ENCODE measurements around the gene MAP3K13.
"Not testable (repeated sequence)": the region's sequence is repeated elsewhere in the genome, so short reads cannot be mapped to it uniquely, and the experiment has no call there.

MAP3K13 gene

DNA sequence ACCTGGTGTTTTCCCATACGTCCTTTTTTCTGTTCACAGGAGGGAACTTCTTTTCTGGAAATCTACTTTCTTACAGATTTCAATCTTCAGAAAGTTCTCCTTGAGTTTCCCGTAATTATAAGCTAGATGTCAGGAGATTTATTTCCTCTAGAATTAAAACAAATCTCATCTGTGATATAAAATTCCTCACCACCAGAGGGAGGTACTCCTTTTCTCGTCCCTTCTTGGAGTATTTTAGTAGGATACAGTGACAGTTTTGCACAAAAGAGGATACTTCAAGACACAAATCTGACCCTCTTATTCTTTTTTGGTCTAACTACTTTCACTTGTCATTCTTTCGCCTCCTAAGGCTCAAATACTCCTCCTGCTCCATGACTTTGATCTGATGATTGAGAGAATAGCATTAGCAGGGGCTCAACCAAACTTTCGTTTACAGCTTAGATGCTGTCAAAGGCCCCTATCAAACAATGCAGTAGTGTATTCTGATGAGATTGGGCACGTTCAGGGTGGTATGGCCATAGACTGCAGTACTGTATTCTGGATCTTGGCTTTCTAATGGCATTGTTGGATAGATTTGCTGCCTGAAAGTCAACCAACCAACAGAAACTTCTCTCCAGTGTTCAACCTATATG is 97.9 kb downstream of the MAP3K13 start:
- DNase-seq: no peak

DNA sequence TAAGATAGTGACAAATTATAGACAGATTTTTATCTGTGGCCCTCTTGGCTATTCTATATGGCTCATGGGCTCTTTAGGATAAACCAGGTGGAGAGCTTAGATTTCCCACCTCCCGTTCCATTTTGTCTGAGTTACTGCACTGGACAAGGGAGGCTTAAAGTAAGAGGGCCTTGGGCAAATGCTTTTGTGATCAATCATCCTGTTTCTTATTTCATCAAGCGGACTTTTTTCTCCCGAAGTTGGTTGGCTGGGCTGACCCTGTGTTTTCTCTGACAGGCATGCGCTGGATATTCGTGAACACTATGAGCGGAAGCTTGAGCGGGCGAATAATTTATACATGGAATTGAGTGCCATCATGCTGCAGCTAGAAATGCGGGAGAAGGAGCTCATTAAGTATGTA is 102.5 kb downstream of the MAP3K13 start:
- DNase-seq: no peak

DNA sequence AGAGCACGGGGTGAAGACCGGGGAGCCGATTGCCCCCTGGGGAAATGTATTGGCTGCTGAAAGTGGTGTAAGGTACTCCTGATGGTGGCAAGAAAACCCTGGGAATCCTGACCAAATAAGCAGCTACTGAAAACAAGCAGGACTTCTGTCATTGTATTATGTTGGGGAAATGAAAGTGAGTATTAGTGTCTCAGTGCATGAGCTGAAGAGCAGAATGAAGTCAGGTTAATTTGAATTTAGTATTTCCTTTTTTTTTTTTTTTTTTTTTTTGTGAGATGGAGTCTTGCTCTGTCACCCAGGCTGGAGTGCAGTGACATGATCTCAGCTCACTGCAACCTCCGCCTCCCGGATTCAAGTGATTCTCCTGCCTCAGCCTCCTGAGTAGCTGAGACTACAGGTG is 103.2 kb downstream of the MAP3K13 start:
- DNase-seq: not testable (repeated sequence)

DNA sequence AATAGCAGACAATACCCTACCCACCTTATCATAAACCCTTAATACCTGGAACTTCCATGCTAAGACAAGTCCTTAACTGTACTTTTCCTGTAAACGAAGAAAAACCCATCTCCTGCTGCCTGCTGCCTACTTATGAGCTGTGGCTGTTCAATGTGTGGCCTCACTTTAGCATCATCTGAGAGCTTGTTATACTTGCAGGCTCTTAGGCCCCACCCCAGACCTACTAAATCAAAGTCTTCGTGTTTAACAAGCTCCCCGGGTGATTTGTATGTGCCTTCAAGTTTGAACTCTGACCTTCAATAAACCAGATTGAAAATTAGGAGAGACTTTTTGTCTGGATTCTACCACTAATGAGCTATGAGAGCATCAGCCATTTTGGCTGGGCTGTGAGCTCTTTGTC is 106.6 kb downstream of the MAP3K13 start:
- DNase-seq: no peak

- no peak for DNase-seq
Observed at GRCh38 chr3:185470323-185470722, 107.4 kb downstream of the MAP3K13 start.

DNA sequence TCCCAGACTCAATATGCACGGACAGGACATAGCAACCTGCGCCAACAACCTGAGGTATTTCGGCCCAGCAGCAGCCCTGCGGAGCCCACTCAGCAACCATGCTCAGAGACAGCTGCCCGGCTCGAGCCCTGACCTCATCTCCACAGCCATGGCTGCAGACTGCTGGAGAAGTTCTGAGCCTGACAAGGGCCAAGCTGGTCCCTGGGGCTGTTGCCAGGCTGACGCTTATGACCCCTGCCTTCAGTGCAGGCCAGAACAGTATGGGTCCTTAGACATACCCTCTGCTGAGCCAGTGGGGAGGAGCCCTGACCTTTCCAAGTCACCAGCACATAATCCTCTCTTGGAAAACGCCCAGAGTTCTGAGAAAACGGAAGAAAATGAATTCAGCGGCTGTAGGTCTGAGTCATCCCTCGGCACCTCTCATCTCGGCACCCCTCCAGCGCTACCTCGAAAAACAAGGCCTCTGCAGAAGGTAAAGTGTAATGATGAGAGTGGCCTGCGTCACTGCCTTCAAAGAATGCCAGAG is 110.4 kb downstream of the MAP3K13 start:
- no peak for DNase-seq

GRCh38 chr3:185474922-185475321 is 112.0 kb downstream of the MAP3K13 start:
- not testable (repeated sequence) for DNase-seq

- no peak for DNase-seq
Observed at GRCh38 chr3:185477316-185477715, 114.4 kb downstream of the MAP3K13 start.

- DNase-seq: no peak
Observed at GRCh38 chr3:185479373-185479945, 116.5 kb downstream of the MAP3K13 start.

- DNase-seq: no peak
Observed at GRCh38 chr3:185484296-185484695, 121.4 kb downstream of the MAP3K13 start.

- DNase-seq: no peak
Observed at GRCh38 chr3:185486394-185486793, 123.5 kb downstream of the MAP3K13 start.

- DNase-seq: no peak
Observed at GRCh38 chr3:185488465-185488864, 125.5 kb downstream of the MAP3K13 start.

DNA sequence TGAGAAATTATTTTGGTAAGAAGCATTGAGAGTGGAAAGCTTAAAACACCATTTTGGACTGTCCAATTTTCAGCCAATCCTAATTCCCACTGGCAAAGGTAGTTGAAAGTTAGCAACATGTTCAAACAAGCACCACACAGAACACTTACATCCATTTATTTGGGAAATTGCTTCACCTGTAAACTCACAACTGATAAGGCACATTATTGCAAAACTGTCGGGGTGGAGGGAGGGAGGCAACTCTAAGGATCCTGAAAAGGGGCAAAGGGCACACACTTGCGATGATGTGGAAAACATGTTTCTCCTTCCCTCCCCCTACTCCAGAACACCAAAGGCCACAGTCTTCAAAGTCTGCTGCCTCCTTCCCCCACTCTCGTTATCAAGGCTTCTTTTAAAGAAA is 126.5 kb downstream of the MAP3K13 start:
- DNase-seq: no peak

GRCh38 chr3:185490241-185490640 is 127.3 kb downstream of the MAP3K13 start:
- DNase-seq: no peak

- peak; percentile 85 for DNase-seq
Observed at GRCh38 chr3:185498503-185499396, 135.8 kb downstream of the MAP3K13 start, which contains the start of gene TMEM41A. TMEM41A (minus strand) TSS chr3:185499035; CDS start chr3:185498961, 74 bp downstream.

DNA sequence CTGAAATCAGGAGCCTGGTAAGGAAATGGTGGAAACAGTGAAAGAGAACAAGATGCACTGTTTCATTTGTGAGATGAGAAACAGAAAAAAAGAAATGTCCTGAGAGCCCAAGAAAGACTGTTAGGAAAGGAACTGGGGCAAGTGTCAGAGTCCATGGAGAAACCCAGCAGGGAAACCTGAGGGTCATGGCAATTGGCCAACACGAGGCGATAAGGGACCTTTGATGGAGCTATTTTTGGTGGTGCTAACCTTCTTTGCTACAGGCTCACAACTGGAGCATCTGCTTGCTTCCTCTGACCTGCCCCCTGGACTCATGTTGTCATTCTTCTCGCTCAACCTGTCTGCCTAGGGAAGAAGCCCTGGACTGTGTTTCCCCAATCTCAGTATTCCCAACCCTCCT is 140.1 kb downstream of the MAP3K13 start:
- DNase-seq: no peak

DNA sequence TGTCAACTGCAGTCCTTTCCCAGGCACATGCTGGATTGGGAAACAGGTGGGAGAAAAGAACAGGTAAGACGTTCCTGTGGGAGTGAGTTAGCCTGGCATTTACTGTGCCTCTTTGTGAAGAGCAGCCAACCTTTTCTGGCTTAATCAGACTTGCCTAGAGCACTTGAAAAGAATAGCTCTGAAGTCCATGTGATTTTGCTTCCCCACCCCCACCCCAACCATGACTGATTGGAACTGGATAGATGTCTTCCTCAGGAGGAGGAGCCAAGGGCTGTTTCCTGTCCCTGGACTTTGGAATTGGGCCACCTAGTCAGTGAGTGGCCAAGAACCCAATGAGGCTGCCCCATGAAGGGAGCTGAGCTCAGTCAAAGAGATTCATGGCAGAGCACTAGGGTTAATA is 140.6 kb downstream of the MAP3K13 start:
- DNase-seq: no peak

GRCh38 chr3:185504636-185505035 is 141.7 kb downstream of the MAP3K13 start:
- no peak for DNase-seq

DNA sequence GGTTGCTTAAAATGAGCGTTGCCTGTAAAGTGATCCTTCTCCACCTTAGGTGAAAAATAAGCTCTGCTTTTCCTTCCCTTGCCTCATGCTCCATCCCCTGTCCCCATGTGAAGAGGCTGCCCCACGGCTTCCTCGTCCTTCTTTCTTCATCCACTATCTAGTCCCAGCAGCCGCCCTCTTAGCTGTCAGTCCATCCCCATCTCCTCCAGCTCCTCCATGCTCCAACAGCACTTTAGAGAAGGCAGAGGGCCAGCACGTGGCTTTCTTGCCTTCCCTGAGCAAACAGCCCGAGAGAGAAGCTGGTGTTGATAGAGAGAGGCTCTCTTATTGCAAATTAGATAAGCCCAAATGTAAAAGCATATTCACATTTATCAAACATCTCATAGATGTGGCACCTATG is 144.9 kb downstream of the MAP3K13 start:
- no peak for DNase-seq

DNA sequence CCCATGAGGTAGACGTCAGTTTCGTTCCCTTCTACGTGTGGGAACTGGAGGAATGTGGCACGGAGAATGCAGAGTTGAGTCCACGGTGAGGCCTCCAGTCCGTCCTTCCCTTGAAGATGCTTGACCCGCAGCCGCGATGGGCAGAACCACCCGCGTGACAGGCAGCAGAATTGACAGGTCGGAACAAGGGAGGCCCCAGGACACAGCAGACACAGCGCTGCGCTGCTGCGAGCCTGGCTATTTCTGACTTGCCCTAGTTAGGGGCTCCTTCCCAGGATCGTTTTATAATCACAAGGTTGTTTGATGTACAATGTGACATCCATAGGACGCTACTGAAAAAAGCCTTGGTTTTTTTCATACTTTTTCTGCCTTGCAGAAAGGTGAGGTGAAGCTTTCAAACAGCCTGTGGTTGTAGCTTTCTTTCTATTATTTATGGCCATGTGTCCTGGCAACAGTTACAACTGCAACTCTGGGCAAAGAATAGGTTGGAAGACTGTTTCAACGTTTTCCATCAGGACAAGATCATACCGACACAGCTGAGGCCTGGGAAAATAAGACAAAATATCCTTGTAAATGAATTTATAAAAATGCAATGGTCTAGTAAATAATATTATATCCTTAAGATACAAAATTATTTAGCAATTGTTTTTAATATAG is 145.5 kb downstream of the MAP3K13 start:
- DNase-seq: no peak

- DNase-seq: no peak
Observed at GRCh38 chr3:185511711-185512110, 148.8 kb downstream of the MAP3K13 start.

- no peak for DNase-seq
Observed at GRCh38 chr3:185517387-185518130, 154.6 kb downstream of the MAP3K13 start.

Data from activated gamma-delta T cell treated with Interleukin-2 at 50 U/mL for 16 hours (primary cell).